ENCODE results near the gene BST1.

BST1 gene

GRCh38 chr4:15779306-15779705, 76.4 kb downstream of the BST1 start:
- peak; percentile 52 for DNase-seq (ENCODE audit: low read depth)

GRCh38 chr4:15779809-15780208, 76.9 kb downstream of the BST1 start:
- DNase-seq (ENCODE audit: low read depth) = no peak

- DNase-seq (ENCODE audit: low read depth) = peak; percentile 4
Observed at GRCh38 chr4:15781427-15782095, 78.7 kb downstream of the BST1 start.

Measured in EH (cell line).